Measurements from ENCODE around the gene SDCCAG8. TPM values are rescaled to one million over a fixed set of nuclear protein-coding genes. Genes with fewer than 3 reads are reported as not detected.

The SDCCAG8 gene
- total RNA-seq, 1 experiment from 2014 or later: 10.0 TPM

DNA sequence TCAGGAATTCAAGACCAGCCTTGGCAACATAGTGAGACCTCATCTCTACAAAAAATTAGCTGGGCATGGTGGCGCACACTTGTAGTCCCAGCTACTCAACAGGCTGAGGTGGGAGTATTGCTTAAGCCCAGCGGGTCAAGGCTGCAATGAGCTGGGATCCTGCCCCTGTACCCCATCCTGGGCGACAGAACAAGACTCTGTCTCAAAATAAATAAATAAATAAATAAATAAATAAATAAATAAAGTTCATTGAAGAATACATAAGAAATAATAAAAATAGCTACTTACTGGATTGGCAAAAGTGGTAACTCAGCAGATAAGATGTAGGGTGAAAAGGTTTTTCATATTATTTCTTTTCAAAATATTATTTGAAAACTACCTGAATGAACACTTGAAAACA is 6.6 kb upstream of the SDCCAG8 start:
- Histone ChIP-seq H4K91ac (ENCODE audit: insufficient read length, low read depth, low read length) (no peak overlapping the region), H2AK5ac (ENCODE audit: insufficient read length, low read length) (no peak overlapping the region), H3K4ac (ENCODE audit: low read depth, low read length) (no peak overlapping the region), H3K18ac (ENCODE audit: insufficient read length, low read depth, low read length) (no peak overlapping the region), H2AFZ (ENCODE audit: low read length) (no peak overlapping the region), H4K8ac (replicated peaks; ENCODE audit: insufficient read length, low read depth, low read length) (no peak overlapping the region), H3T11ph (ENCODE audit: low read length) (no peak overlapping the region), H3K4me1 (ENCODE audit: insufficient read depth, low read length) (peaks cover 2% of the 10 kb centered on the region; the same call in 1 of the 2 replicates), H3K79me1 (ENCODE audit: insufficient read depth, low read depth, low read length, poor library complexity, severe bottlenecking) (no peaks in the 10 kb centered on the region), H3K4me2 (ENCODE audit: insufficient read depth, insufficient read length, low read length) (no peak overlapping the region), H3K9me3 (ENCODE audit: control insufficient read depth, low read depth, low read length) (no peaks in the 10 kb centered on the region), H4K5ac (ENCODE audit: insufficient read length, low read depth, low read length) (no peak overlapping the region), H3K14ac (ENCODE audit: insufficient read depth, low read length) (no peak overlapping the region), H3K27me3 (ENCODE audit: insufficient read depth, low read length) (no peaks in the 10 kb centered on the region), H2BK120ac (ENCODE audit: low read depth, low read length, poor library complexity, severe bottlenecking) (no peak overlapping the region), H2BK20ac (ENCODE audit: low read depth, low read length, poor library complexity, severe bottlenecking) (no peak overlapping the region), H3K79me2 (ENCODE audit: insufficient read depth, low read length) (peaks cover 45% of the 10 kb centered on the region), H3K27ac (ENCODE audit: insufficient read length, low read depth, low read length) (no peak overlapping the region), H4K20me1 (ENCODE audit: control insufficient read depth, insufficient read depth, insufficient read length) (no peaks in the 10 kb centered on the region), H3K23me2 (ENCODE audit: insufficient read length, low read depth, low read length, poor library complexity, severe bottlenecking) (peaks cover 9% of the 10 kb centered on the region), H3K23ac (ENCODE audit: insufficient read length, low read depth, low read length) (no peak overlapping the region), H3K9ac (ENCODE audit: extremely low read depth, insufficient read length, low read length) (no peak overlapping the region), H2BK12ac (ENCODE audit: insufficient read length, low read depth, low read length) (no peak overlapping the region), H3K56ac (ENCODE audit: insufficient read length, low read depth, low read length) (no peak overlapping the region), H2BK5ac (ENCODE audit: insufficient read length, low read length) (no peak overlapping the region), H2BK15ac (ENCODE audit: low read depth, low read length) (no peak overlapping the region)
- Mint-ChIP-seq H3K27ac (no peak overlapping the region), H3K4me3 (no peak overlapping the region), H3K4me1 (peaks cover 41 to 49% of the 10 kb centered on the region in 2 experiments), H3K36me3 (ENCODE audit: insufficient read depth in 1 of 3, low read depth in 3 of 3) (peaks cover under 1 to 12% (median 6%) of the 10 kb centered on the region in 3 experiments; a peak in 6 of 7 replicates), H3K9me3 (no peaks in the 10 kb centered on the region), H3K27me3 (ENCODE audit: low read depth) (no peaks in the 10 kb centered on the region)
- WGBS (ENCODE audit: extremely low coverage, insufficient read length, low lambda C conversion rate): no CpG with 5 or more reads among the region's 3 CpGs
- DNase-seq: no peak
- TF ChIP-seq, protein P1, sequence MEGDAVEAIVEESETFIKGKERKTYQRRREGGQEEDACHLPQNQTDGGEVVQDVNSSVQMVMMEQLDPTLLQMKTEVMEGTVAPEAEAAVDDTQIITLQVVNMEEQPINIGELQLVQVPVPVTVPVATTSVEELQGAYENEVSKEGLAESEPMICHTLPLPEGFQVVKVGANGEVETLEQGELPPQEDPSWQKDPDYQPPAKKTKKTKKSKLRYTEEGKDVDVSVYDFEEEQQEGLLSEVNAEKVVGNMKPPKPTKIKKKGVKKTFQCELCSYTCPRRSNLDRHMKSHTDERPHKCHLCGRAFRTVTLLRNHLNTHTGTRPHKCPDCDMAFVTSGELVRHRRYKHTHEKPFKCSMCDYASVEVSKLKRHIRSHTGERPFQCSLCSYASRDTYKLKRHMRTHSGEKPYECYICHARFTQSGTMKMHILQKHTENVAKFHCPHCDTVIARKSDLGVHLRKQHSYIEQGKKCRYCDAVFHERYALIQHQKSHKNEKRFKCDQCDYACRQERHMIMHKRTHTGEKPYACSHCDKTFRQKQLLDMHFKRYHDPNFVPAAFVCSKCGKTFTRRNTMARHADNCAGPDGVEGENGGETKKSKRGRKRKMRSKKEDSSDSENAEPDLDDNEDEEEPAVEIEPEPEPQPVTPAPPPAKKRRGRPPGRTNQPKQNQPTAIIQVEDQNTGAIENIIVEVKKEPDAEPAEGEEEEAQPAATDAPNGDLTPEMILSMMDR (conservative IDR thresholded peaks at IDR 0.05): no peak
